A549 (cell line): ENCODE results near the gene OR2F2. TPM values are rescaled to one million over a fixed set of nuclear protein-coding genes. Genes with fewer than 3 reads are reported as not detected.

Experiments used
- ATAC-seq, 2 experiments: fragments of 200-7000 bp in 1 of 2; fragments of >200 bp in 1 of 2; cut with Nextera tagmentation in 1 of 2; cut with Tn5 transposase in 1 of 2; 3 replicates each; pipeline versions ENCODE4 v1.8.0 to v1.9.1; 2018 to 2020; ENCODE audit warnings: mild to moderate bottlenecking in 1 of 2, moderate library complexity in 1 of 2
- CTCF ChIA-PET: fragments of 300-600 bp; sonication (Branson Sonifier 250); formaldehyde crosslinking; extraction: SDS; loops from one replicate; lab custom pipeline; 2021; ENCODE audit warnings: antibody characterized with exemption, inconsistent platforms; lab: Yijun Ruan, JAX
- POLR2A ChIA-PET: fragments of 350-600 bp; formaldehyde crosslinking; extraction: SDS; loops from one replicate; lab custom pipeline; 2021; ENCODE audit warnings: antibody characterized with exemption, inconsistent platforms; lab: Yijun Ruan, JAX
- DNase-seq, 2 experiments: peaks; one replicate each; pipeline versions ENCODE4 v3.0.0 to v3.0.0-alpha.2; 2011 to 2016; ENCODE audit warnings: low read depth in 1 of 2, low spot score in 1 of 2
- FAIRE-seq: peaks from 2 replicates; lab custom pipeline; 2011; peaks lifted over from hg19 to GRCh38; lab: Jason Lieb, UNC
- H3K27ac ChIP-seq, 2 experiments: fragments of >200 bp; sonication (Bioruptor Twin); formaldehyde crosslinking; 3 replicates each; pipeline ENCODE4 v1.5.1; 2016 to 2017
- H3K4me1 ChIP-seq: fragments of >200 bp; sonication (Bioruptor Twin); formaldehyde crosslinking; 3 replicates; pipeline ENCODE4 v1.6.1; 2016
- H3K4me2 ChIP-seq: fragments of >200 bp; sonication (Bioruptor Twin); formaldehyde crosslinking; 3 replicates; pipeline ENCODE4 v1.6.1; 2016
- H3K4me3 ChIP-seq: fragments of >200 bp; sonication (Bioruptor Twin); formaldehyde crosslinking; 3 replicates; pipeline ENCODE4 v1.5.1; 2016
- H3K9me3 ChIP-seq: fragments of >200 bp; sonication (Bioruptor Twin); formaldehyde crosslinking; 3 replicates; pipeline ENCODE4 v1.6.1; 2016
- CBX8 ChIP-seq: fragments of 200-600 bp; sonication (generic); IDR thresholded peaks from 2 replicates; pipeline ENCODE4 v1.6.1; 2016
- EHMT2 ChIP-seq: fragments of 200-600 bp; sonication (generic); IDR thresholded peaks from 2 replicates; pipeline ENCODE4 v1.6.1; 2016; ENCODE audit warnings: antibody characterized with exemption, low read depth, mild to moderate bottlenecking, moderate library complexity
- EP300 ChIP-seq, 2 experiments: fragments of >200 bp; sonication (Bioruptor Twin); formaldehyde crosslinking; IDR thresholded peaks; 2 replicates in 1 of 2; 3 replicates in 1 of 2; pipeline ENCODE4 v1.6.1; 2016 to 2017
- GATA3 ChIP-seq: IDR thresholded peaks from 2 replicates; pipeline ENCODE4 v1.6.1; 2012; ENCODE audit warnings: borderline replicate concordance
- MAFK ChIP-seq: fragments of 450-650 bp; IDR thresholded peaks from 2 replicates; pipeline ENCODE4 v1.6.1; 2014; ENCODE audit not compliant: partially characterized antibody
- NFE2L2 ChIP-seq: fragments of 150-350 bp; conservative IDR thresholded peaks from 2 replicates; pipeline ENCODE4 v1.6.1; 2014; ENCODE audit warnings: low read length
- POLR2A ChIP-seq: IDR thresholded peaks from 2 replicates; pipeline ENCODE4 v1.6.1; 2012; ENCODE audit warnings: mild to moderate bottlenecking, low read length
- RARB ChIP-seq: fragments of 250-450 bp; sonication (Bioruptor Pico); IDR thresholded peaks from 2 replicates; pipeline ENCODE4 v1.8.0; 2021; ENCODE audit warnings: mild to moderate bottlenecking, moderate library complexity
- SMC3 ChIP-seq: fragments of >200 bp; sonication (Bioruptor Twin); formaldehyde crosslinking; IDR thresholded peaks from 3 replicates; pipeline ENCODE4 v1.6.1; 2018; ENCODE audit warnings: inconsistent platforms
- TFCP2L1 ChIP-seq: fragments of 250-450 bp; sonication (Bioruptor Pico); IDR thresholded peaks from 2 replicates; pipeline ENCODE4 v1.5.0; 2021; ENCODE audit warnings: mild to moderate bottlenecking
- ZSCAN20 ChIP-seq: fragments of 250-450 bp; sonication (Bioruptor Pico); IDR thresholded peaks from 2 replicates; pipeline ENCODE4 v1.8.0; 2022; ENCODE audit warnings: mild to moderate bottlenecking, moderate library complexity
- WGBS: methylation state at CpG from one replicate; pipeline ENCODE4 v1.1.6; 2017; ENCODE audit errors: missing lambda C conversion rate; 5-methylcytosine and 5-hydroxymethylcytosine counted together
- polyA plus RNA-seq, 4 experiments: library from polyadenylated mRNA; depleted of rRNA in 3 of 4; stranded (reverse); fragments of >200 nt; fragmentation: RNase III in 1 of 4; extraction: RNeasy Plus Mini Kit Qiagen cat#74134 plus additional on column Dnase treatment in 1 of 4; gene quantifications; 2 replicates in 3 of 4; 3 replicates in 1 of 4; pipeline ENCODE4 v1.2.3, GENCODE V29; 2011 to 2017
- TF ChIP-seq, protein P1 (sequence below): fragments of >200 bp; sonication (Bioruptor Twin); formaldehyde crosslinking; IDR thresholded peaks from 3 replicates; pipeline ENCODE4 v1.6.1; 2016
- TF ChIP-seq, protein P2 (sequence below): fragments of 250-450 bp; sonication (Bioruptor Pico); IDR thresholded peaks from 2 replicates; pipeline ENCODE4 v1.5.0; 2021; ENCODE audit warnings: mild to moderate bottlenecking, moderate library complexity, borderline replicate concordance
- TF ChIP-seq, protein P3 (sequence below): IDR thresholded peaks from 2 replicates; pipeline ENCODE4 v1.6.1; 2012
- TF ChIP-seq, protein P4 (sequence below): IDR thresholded peaks from 2 replicates; pipeline ENCODE4 v1.6.1; 2012
- TF ChIP-seq, protein P5 (sequence below): fragments of >200 bp; sonication (Bioruptor Twin); formaldehyde crosslinking; IDR thresholded peaks from 3 replicates; pipeline ENCODE4 v1.5.1; 2016
- TF ChIP-seq, protein P6 (sequence below): fragments of 450-650 bp; IDR thresholded peaks from 2 replicates; pipeline ENCODE4 v1.6.1; 2014; ENCODE audit warnings: antibody characterized with exemption

The OR2F2 gene
- polyA plus RNA-seq, 2 of the 4 experiments (the other 2 are of a cell fraction): not detected

DNA sequence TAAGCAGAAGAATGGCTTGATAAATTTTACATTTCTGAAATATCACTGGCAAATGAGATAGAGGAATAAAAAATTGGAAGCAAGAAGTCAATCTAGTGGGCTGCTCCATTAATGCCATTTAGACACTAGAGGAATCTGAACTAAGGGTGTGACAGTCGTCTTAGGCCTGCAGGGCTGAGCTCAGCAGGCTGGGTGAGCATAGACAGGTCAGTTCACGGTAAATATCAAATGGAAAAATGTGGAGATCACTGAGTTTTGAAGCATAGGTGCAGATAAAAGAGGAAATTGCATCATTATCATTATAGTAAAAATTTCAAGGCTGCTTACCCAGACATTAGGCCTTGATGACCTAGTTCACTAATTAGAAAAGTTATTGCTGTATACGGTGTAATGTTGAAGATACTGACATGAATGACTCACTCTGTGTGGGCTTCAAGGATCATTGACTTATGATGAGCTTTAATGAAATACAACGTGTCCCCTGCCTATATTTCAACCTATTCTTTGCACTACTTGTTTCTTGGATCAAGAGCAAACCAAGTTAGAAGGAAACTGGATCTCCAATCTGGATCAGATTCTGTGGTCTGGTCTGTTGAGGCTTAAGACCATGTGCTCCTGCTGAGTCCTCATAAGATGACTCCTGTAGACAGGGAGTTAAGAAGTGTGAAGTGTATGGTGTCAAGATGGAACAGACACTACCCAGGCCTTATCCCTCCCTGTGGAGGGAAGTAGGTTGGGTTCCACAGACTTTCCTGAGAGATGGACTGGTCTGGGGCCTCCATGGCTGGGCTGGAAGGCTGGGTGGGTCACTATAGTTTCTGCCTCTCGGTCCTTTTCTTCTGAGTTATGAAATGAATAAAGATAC is 3.6 kb downstream of the OR2F2 start:
- H3K4me1 ChIP-seq: no peaks in the 10 kb centered on the region
- H3K9me3 ChIP-seq: no peaks in the 10 kb centered on the region
- CTCF ChIA-PET: no interaction called here
- FAIRE-seq (no peak), DNase-seq (no peak), ATAC-seq (no peak)
- no peak for TF ChIP-seq MAFK
- no peak for TF ChIP-seq POLR2A
- TF ChIP-seq, protein P1, sequence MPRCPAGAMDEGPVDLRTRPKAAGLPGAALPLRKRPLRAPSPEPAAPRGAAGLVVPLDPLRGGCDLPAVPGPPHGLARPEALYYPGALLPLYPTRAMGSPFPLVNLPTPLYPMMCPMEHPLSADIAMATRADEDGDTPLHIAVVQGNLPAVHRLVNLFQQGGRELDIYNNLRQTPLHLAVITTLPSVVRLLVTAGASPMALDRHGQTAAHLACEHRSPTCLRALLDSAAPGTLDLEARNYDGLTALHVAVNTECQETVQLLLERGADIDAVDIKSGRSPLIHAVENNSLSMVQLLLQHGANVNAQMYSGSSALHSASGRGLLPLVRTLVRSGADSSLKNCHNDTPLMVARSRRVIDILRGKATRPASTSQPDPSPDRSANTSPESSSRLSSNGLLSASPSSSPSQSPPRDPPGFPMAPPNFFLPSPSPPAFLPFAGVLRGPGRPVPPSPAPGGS: no peak
- TF ChIP-seq, protein P2, sequence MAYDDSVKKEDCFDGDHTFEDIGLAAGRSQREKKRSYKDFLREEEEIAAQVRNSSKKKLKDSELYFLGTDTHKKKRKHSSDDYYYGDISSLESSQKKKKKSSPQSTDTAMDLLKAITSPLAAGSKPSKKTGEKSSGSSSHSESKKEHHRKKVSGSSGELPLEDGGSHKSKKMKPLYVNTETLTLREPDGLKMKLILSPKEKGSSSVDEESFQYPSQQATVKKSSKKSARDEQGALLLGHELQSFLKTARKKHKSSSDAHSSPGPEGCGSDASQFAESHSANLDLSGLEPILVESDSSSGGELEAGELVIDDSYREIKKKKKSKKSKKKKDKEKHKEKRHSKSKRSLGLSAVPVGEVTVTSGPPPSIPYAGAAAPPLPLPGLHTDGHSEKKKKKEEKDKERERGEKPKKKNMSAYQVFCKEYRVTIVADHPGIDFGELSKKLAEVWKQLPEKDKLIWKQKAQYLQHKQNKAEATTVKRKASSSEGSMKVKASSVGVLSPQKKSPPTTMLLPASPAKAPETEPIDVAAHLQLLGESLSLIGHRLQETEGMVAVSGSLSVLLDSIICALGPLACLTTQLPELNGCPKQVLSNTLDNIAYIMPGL (CRISPR knock-in tag): no peak
- TF ChIP-seq, protein P3, sequence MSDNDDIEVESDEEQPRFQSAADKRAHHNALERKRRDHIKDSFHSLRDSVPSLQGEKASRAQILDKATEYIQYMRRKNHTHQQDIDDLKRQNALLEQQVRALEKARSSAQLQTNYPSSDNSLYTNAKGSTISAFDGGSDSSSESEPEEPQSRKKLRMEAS: no peak
- no peak for TF ChIP-seq EP300 (IDR thresholded peaks at IDR 0.05)
- TF ChIP-seq, protein P4, sequence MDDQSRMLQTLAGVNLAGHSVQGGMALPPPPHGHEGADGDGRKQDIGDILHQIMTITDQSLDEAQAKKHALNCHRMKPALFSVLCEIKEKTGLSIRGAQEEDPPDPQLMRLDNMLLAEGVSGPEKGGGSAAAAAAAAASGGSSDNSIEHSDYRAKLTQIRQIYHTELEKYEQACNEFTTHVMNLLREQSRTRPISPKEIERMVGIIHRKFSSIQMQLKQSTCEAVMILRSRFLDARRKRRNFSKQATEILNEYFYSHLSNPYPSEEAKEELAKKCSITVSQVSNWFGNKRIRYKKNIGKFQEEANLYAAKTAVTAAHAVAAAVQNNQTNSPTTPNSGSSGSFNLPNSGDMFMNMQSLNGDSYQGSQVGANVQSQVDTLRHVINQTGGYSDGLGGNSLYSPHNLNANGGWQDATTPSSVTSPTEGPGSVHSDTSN: no peak
- TF ChIP-seq, protein P5, sequence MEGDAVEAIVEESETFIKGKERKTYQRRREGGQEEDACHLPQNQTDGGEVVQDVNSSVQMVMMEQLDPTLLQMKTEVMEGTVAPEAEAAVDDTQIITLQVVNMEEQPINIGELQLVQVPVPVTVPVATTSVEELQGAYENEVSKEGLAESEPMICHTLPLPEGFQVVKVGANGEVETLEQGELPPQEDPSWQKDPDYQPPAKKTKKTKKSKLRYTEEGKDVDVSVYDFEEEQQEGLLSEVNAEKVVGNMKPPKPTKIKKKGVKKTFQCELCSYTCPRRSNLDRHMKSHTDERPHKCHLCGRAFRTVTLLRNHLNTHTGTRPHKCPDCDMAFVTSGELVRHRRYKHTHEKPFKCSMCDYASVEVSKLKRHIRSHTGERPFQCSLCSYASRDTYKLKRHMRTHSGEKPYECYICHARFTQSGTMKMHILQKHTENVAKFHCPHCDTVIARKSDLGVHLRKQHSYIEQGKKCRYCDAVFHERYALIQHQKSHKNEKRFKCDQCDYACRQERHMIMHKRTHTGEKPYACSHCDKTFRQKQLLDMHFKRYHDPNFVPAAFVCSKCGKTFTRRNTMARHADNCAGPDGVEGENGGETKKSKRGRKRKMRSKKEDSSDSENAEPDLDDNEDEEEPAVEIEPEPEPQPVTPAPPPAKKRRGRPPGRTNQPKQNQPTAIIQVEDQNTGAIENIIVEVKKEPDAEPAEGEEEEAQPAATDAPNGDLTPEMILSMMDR: no peak
- TF ChIP-seq GATA3: no peak
- no peak for TF ChIP-seq EHMT2
- no peak for TF ChIP-seq SMC3
- TF ChIP-seq NFE2L2: no peak
- no peak for TF ChIP-seq ZSCAN20 (CRISPR knock-in tag)
- TF ChIP-seq, protein P6, sequence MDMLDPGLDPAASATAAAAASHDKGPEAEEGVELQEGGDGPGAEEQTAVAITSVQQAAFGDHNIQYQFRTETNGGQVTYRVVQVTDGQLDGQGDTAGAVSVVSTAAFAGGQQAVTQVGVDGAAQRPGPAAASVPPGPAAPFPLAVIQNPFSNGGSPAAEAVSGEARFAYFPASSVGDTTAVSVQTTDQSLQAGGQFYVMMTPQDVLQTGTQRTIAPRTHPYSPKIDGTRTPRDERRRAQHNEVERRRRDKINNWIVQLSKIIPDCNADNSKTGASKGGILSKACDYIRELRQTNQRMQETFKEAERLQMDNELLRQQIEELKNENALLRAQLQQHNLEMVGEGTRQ: no peak
- no peak for TF ChIP-seq RARB
- H3K4me2 ChIP-seq: no peak overlapping the region
- WGBS: 38% methylated on average over 5 of the region's 5 CpGs
- no peak overlapping the region for H3K27ac ChIP-seq
- H3K4me3 ChIP-seq: no peak overlapping the region
- POLR2A ChIA-PET: no interaction called here

DNA sequence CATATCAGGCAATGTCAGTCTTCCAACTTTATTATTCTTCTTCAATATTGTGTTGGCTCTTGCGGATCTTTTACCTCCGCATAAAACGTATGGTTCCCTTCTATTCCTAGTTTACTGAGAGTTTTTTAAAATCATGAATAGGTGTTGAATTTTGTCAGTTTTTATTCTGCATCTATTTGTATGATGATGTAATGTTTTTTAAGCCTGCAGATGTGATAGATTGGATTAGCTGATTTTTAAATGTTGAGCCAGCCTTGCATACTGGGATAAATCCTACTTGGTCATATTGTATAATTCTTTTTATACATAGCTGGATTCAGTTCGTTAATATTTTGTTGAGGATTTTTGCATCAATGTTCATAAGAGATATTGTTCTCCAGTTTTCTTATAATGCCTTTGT is 10.4 kb downstream of the OR2F2 start:
- H3K27ac ChIP-seq: no peak overlapping the region
- no peaks in the 10 kb centered on the region; the same call in 2 of the 3 replicates for H3K9me3 ChIP-seq
- no peak overlapping the region for H3K4me3 ChIP-seq
- ChIA-PET CTCF (no interaction called here), POLR2A (no interaction called here)
- ATAC-seq (no peak), FAIRE-seq (peak; percentile 43), DNase-seq (no peak)
- no peak overlapping the region for H3K4me2 ChIP-seq
- no peaks in the 10 kb centered on the region for H3K4me1 ChIP-seq
- TF ChIP-seq RARB: no peak
- no peak for TF ChIP-seq NFE2L2
- TF ChIP-seq TFCP2L1: no peak
- no peak for TF ChIP-seq CBX8
- WGBS: 64% methylated on average over 4 of the region's 4 CpGs
